Tibial artery (tissue), 4 donors: ENCODE results near the gene PANX3.

Experiments used
- DNase-seq, 2 donors: peaks; one replicate each; pipeline ENCODE4 v3.0.0-alpha.2; 2019
- H3K27ac ChIP-seq, 2 donors: fragments of 200-600 bp; sonication (generic) in 1 of 2; 1 replicate in 1 of 2; 2 replicates in 1 of 2; pipeline ENCODE4 v1.5.1; 2018 to 2019; ENCODE audit warnings: mild to moderate bottlenecking in 1 of 2
- H3K27me3 ChIP-seq, 2 donors: fragments of 200-600 bp; sonication (generic) in 1 of 2; one replicate each; pipeline versions ENCODE4 v1.5.1 to v1.6.0; 2016 to 2019
- H3K36me3 ChIP-seq, 3 donors: fragments of 200-600 bp; sonication (generic) in 2 of 3; one replicate each; pipeline ENCODE4 v1.5.1; 2016 to 2019; ENCODE audit warnings: mild to moderate bottlenecking in 2 of 3
- H3K4me1 ChIP-seq, 4 donors: fragments of 200-600 bp; sonication (generic) in 2 of 4; 1 replicate in 3 of 4; 2 replicates in 1 of 4; pipeline ENCODE4 v1.5.1; 2016 to 2019
- H3K4me3 ChIP-seq, 2 donors: fragments of 200-600 bp; sonication (generic) in 1 of 2; 1 replicate in 1 of 2; 2 replicates in 1 of 2; pipeline ENCODE4 v1.5.1; 2018 to 2019; ENCODE audit warnings: mild to moderate bottlenecking in 2 of 2
- H3K9me3 ChIP-seq, 3 donors: fragments of 200-600 bp; sonication (generic) in 1 of 3; one replicate each; pipeline ENCODE4 v1.5.1; 2016 to 2019
- intact Hi-C: fragments of 100-400 bp; cut with DNase I; formaldehyde crosslinking; loops from one replicate; pipeline ENCODE4 v1.15.0; 2023; ENCODE audit warnings: low total_unique reads
- TF ChIP-seq, protein P1 (sequence below), 2 experiments: fragments of 200-600 bp in 1 of 2; fragments of 450-650 bp in 1 of 2; IDR thresholded peaks; one replicate each; pipeline ENCODE4 v1.5.1; 2017 to 2019; ENCODE audit warnings: antibody characterized with exemption in 2 of 2, mild to moderate bottlenecking in 1 of 2, moderate library complexity in 1 of 2

PANX3 gene

DNA sequence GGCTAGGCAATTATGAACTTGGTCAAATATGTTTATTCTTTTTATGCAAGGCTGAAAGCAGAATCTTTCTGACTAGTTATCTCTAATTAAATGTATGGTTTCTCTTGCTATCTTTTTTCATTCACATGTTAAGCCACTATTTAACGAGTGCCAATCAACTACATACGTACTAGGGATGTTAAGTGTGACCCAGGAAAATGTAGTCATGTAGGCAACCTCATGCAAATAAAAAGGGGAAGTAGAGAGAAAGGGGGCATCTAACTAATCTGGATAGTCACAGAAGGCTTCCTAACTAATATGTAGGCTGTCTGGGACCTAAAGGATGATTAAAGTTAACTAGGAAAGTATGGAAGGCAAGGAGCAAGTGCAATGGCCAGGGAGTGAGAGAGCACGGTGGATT, 34.9 kb downstream of the PANX3 start:
- Histone ChIP-seq H3K27me3 (no peaks in the 10 kb centered on the region), H3K27ac (no peak overlapping the region), H3K36me3 (peaks cover 0 to 30% (median 0%) of the 10 kb centered on the region in 3 donors), H3K9me3 (no peaks in the 10 kb centered on the region), H3K4me3 (no peak overlapping the region), H3K4me1 (peaks cover 0 to 22% (median 6%) of the 10 kb centered on the region in 4 donors)
- DNase-seq: no peak
- intact Hi-C loops: loop anchor here (5.0 kb wide), 1 partner anchor 171 kb away; no protein-coding TSS in a partner anchor
- TF ChIP-seq, protein P1, sequence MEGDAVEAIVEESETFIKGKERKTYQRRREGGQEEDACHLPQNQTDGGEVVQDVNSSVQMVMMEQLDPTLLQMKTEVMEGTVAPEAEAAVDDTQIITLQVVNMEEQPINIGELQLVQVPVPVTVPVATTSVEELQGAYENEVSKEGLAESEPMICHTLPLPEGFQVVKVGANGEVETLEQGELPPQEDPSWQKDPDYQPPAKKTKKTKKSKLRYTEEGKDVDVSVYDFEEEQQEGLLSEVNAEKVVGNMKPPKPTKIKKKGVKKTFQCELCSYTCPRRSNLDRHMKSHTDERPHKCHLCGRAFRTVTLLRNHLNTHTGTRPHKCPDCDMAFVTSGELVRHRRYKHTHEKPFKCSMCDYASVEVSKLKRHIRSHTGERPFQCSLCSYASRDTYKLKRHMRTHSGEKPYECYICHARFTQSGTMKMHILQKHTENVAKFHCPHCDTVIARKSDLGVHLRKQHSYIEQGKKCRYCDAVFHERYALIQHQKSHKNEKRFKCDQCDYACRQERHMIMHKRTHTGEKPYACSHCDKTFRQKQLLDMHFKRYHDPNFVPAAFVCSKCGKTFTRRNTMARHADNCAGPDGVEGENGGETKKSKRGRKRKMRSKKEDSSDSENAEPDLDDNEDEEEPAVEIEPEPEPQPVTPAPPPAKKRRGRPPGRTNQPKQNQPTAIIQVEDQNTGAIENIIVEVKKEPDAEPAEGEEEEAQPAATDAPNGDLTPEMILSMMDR (IDR thresholded peaks at IDR 0.05): no peak

DNA sequence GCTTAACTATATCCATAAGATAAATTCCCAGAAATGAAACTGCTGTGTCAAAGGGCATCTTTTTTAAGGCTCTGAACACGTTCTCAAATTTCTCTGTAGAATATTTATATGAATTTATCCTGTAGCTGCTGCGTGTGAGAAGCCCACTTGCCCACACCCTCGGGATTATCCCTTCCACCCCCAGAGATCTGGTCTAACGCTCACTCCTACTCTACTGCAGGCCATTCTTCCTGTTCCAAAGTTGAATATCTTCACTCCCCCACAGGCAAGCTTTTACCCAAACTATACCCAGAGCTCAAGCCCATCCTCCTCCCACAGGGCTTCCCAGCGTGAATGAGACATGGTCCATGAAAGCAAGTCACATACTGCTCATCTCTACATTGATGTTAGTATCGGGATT, 37.4 kb downstream of the PANX3 start:
- H3K9me3 ChIP-seq: no peaks in the 10 kb centered on the region
- H3K4me3 ChIP-seq: no peak overlapping the region
- intact Hi-C loops: loop anchor here (5.0 kb wide), 1 partner anchor 169 kb away; no protein-coding TSS in a partner anchor
- H3K4me1 ChIP-seq: peaks cover 0 to 14% (median 3%) of the 10 kb centered on the region in 4 donors
- peaks cover 0 to 51% (median 8%) of the 10 kb centered on the region in 3 donors for H3K36me3 ChIP-seq
- H3K27me3 ChIP-seq: no peaks in the 10 kb centered on the region
- TF ChIP-seq, protein P1 (IDR thresholded peaks at IDR 0.05): no peak
- no peak overlapping the region for H3K27ac ChIP-seq
- DNase-seq: no peak

DNA sequence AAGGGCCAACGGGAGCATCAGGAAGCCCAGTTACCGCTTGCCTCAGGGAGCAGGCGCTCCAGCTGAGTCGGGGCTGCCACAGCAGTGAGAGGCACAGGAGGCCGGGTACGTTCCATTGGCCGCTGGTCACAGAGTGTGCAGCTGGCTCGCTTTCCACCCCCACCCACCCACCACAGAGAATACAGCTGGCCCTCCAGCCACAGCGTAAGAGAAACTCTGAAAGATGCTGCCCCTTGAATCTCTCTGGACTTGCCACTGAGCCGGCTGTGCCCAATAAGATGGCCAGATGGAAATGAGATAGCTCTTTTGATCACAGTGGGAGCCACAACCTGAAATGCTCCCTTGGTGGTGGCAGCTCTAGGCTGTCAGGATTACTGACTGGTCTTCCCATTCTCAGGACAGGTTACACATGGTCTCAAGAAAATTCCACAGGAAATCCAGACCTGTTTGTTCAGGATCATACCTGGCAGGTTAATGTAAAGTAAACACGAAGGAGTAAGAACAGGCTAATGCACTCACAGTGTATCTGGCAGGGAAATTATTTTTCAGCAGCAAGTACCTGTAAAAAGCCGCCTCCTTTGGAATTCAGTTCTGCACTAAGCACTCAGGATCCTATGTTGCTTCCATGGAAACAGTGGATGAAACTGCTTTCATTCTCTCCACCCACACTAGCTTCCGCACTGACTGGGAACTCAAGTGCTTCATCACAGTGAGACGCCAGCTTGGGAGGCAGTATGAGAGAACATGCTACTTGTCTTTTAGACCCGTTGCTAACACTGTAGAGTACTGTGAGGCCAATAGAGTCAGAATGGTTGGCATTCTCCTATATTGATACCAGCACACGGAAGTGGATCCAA, 45.8 kb downstream of the PANX3 start:
- no peaks in the 10 kb centered on the region for H3K4me1 ChIP-seq
- H3K9me3 ChIP-seq: no peaks in the 10 kb centered on the region
- intact Hi-C loops: no loop called here
- no peak overlapping the region for H3K4me3 ChIP-seq
- peaks cover 5 to 29% (median 12%) of the 10 kb centered on the region in 3 donors for H3K36me3 ChIP-seq
- DNase-seq: no peak
- H3K27ac ChIP-seq: no peak overlapping the region
- no peaks in the 10 kb centered on the region for H3K27me3 ChIP-seq
- TF ChIP-seq, protein P1 (IDR thresholded peaks at IDR 0.05): no peak

DNA sequence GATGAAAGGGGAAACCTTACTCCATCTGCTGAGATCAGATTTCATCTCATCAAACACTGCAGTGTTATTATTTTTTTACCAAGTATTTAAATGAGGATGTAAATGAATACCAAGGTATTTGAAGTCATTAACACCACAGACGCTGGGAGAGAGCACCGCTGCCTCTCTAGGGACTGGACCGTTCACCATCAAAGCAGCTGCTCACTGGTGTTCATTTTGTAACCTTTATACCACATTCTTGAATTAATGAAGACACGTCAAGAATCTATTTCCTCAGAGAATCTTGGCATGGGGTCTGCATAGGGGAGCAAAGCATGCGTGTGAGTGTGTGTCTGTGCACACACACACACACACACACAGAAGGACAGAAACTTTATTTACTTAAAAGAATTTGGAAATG, 46.7 kb downstream of the PANX3 start:
- Histone ChIP-seq H3K27me3 (no peaks in the 10 kb centered on the region), H3K9me3 (no peaks in the 10 kb centered on the region), H3K27ac (no peak overlapping the region), H3K4me3 (no peak overlapping the region), H3K36me3 (peaks cover 5 to 22% (median 9%) of the 10 kb centered on the region in 3 donors), H3K4me1 (no peaks in the 10 kb centered on the region)
- intact Hi-C loops: no loop called here
- TF ChIP-seq, protein P1 (IDR thresholded peaks at IDR 0.05): no peak
- DNase-seq: no peak

DNA sequence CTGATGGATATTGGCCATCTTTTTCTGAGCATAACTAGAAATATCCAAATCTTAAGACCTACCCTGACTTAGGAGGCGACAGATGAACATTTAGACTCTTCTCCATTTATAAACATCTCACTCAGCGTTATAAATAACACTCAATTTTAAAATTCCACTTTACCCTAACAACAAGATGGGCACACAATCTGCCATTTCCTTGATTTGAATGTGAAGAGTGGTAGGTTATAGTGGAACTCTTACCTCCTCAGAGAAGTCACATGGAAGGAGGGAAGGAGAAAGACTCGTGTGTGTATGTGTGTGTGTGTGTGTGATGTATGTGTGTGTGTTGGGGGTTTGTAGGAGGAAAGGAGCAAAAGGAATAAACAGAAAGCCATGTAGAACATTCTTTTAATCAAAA, 47.3 kb downstream of the PANX3 start:
- H3K4me1 ChIP-seq: no peaks in the 10 kb centered on the region
- intact Hi-C loops: no loop called here
- TF ChIP-seq, protein P1 (IDR thresholded peaks at IDR 0.05): no peak

More for the DNA sequence above, 47.3 kb downstream of the PANX3 start:
- no peak overlapping the region for H3K27ac ChIP-seq
- DNase-seq: no peak
- no peaks in the 10 kb centered on the region for H3K27me3 ChIP-seq
- H3K36me3 ChIP-seq: peaks cover 5 to 19% (median 9%) of the 10 kb centered on the region in 3 donors
- H3K9me3 ChIP-seq: no peaks in the 10 kb centered on the region
- no peak overlapping the region for H3K4me3 ChIP-seq
